ENCODE results near the gene OR51B5.

DNA sequence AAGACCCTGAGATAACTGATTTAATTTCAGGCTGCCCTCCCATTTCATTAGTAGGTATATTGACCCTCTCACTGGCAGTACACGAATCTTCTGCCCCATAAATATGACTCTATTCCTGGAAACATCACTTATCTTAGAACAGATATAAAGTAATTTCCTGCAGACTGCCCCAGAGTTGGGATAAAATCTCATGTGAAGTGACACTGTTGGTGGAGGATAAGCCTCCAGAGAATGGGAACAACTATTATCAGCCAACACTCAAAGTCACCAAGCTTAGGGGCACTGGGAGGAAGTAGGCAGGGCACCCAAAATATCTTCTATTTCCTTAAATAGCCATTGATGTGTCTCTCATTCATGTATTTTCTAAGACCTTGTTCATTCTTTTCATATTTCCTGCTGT lies 8.2 kb downstream of the OR51B5 start:
- TF ChIP-seq, protein P1, sequence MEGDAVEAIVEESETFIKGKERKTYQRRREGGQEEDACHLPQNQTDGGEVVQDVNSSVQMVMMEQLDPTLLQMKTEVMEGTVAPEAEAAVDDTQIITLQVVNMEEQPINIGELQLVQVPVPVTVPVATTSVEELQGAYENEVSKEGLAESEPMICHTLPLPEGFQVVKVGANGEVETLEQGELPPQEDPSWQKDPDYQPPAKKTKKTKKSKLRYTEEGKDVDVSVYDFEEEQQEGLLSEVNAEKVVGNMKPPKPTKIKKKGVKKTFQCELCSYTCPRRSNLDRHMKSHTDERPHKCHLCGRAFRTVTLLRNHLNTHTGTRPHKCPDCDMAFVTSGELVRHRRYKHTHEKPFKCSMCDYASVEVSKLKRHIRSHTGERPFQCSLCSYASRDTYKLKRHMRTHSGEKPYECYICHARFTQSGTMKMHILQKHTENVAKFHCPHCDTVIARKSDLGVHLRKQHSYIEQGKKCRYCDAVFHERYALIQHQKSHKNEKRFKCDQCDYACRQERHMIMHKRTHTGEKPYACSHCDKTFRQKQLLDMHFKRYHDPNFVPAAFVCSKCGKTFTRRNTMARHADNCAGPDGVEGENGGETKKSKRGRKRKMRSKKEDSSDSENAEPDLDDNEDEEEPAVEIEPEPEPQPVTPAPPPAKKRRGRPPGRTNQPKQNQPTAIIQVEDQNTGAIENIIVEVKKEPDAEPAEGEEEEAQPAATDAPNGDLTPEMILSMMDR (IDR thresholded peaks at IDR 0.05; ENCODE audit: insufficient read depth, low read depth, low read length), result no peak
- TF ChIP-seq EZH2 (IDR thresholded peaks at IDR 0.05; ENCODE audit: insufficient read depth, low read length), result no peak

Measured in astrocyte (in vitro differentiated cells and primary cell).